Activated T-helper 1 cell treated with anti-CD3 and anti-CD28 coated beads, Interleukin-12 subunit alpha, Interleukin-12 subunit beta, Interleukin-2, Interleukin-4 antibody, amounts not matched to agents 30 ng/mL and 10 ng/mL and 1 ng/mL, durations not matched to agents 14 hours and 24 hours and 36 hours (primary cell): ENCODE results near the gene FARS2. TPM values are rescaled to one million over a fixed set of nuclear protein-coding genes. Genes with fewer than 3 reads are reported as not detected.
"Not testable (repeated sequence)": the region's sequence is repeated elsewhere in the genome, so short reads cannot be mapped to it uniquely, and the experiment has no call there.

Experiments used
- DNase-seq: peaks from one replicate; pipeline ENCODE4 v3.0.0; 2021; ENCODE audit warnings: low spot score
- H3K27ac Mint-ChIP-seq: one replicate; pipeline ENCODE4 v1.8.0; 2021; ENCODE audit warnings: mild to moderate bottlenecking, mixed read lengths
- H3K27me3 Mint-ChIP-seq: one replicate; pipeline ENCODE4 v1.8.0; 2022; ENCODE audit warnings: mild to moderate bottlenecking, moderate library complexity, mixed read lengths; ENCODE audit not compliant: insufficient read depth
- H3K36me3 Mint-ChIP-seq: one replicate; pipeline ENCODE4 v1.8.0; 2021; ENCODE audit warnings: low read depth, mixed read lengths
- H3K4me1 Mint-ChIP-seq: one replicate; pipeline ENCODE4 v1.8.0; 2021; ENCODE audit warnings: low read depth, mixed read lengths
- H3K4me3 Mint-ChIP-seq: one replicate; pipeline ENCODE4 v1.8.0; 2021; ENCODE audit warnings: mild to moderate bottlenecking, moderate library complexity, mixed read lengths
- H3K9me3 Mint-ChIP-seq: one replicate; pipeline ENCODE4 v1.8.0; 2021; ENCODE audit warnings: mixed read lengths
- intact Hi-C: fragments of 100-400 bp; cut with micrococcal nuclease; formaldehyde crosslinking; loops from one replicate; pipeline ENCODE4 v1.15.1; 2024
- total RNA-seq: library from RNA; stranded (reverse); gene quantifications from 2 replicates; pipeline ENCODE4 v1.2.3, GENCODE V29; 2022

FARS2 gene
- total RNA-seq, 1 donor from 2014 or later: 23.8 TPM

DNA sequence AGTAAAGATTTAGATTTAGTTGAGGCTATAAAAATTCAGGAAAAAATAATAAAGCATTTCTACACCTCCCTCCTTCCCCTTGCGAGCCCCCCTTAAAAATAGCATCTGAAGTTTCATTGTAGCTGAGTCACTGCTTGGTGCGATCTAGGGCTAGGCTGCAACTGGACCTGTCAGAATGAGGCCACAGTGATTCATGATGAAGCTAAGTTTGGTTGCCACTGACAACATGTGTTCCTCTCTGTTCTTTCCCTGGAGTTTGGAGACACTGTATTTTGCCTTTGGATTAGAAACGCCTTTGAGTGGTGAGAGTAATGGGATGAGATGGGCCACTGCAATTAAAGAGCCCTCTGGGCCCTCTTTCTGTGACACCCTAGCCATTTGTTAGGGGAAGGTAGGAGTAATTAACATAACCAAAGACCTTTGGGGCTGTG lies 411.3 kb downstream of the FARS2 start:
- H3K9me3 Mint-ChIP-seq: no peaks in the 10 kb centered on the region
- H3K27me3 Mint-ChIP-seq: peaks cover 1% of the 10 kb centered on the region
- H3K36me3 Mint-ChIP-seq: peaks cover 5% of the 10 kb centered on the region
- H3K4me3 Mint-ChIP-seq: no peak overlapping the region
- no peak for DNase-seq
- intact Hi-C loops: no loop called here
- no peak overlapping the region for H3K27ac Mint-ChIP-seq
- H3K4me1 Mint-ChIP-seq: peaks cover 26% of the 10 kb centered on the region

DNA sequence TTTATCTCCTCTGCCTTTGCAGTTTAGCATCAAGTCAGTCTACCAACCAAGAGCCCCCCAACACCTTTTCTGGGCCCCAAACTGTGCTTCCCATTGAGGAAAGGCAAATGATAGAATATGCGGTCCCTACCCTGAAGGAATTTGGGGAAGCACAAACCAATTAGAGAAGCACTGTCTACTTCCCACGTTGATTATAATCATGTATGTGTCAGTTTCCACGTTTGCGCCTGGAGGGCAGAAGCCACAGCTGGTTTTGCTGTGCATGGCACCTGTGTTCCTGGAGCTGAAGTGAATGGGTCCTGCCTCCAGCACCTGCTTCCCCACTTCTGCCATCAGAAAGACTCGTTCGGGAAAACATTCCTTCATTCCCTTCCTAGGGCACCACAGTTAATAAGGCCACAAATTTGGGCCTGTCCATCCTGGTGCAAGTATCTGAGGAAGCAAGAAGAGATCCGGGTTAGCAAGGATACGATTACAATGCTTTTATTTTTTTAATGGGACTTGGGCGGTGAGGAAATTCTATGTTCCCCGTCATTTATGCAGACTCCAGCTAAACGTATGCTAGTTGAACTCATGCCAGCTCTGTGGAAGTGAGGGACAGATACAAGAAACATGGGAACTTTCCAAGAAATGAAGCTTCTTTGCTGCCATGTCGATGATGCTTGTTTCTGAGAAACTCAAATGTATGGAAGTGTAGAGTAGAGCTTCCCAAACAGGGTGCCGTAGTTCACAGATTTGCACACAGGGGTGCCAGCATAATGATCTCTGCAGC lies 411.9 kb downstream of the FARS2 start:
- Mint-ChIP-seq H3K27ac (no peak overlapping the region), H3K27me3 (peaks cover 1% of the 10 kb centered on the region), H3K9me3 (no peaks in the 10 kb centered on the region), H3K4me3 (no peak overlapping the region), H3K4me1 (peaks cover 21% of the 10 kb centered on the region), H3K36me3 (peaks cover 5% of the 10 kb centered on the region)
- DNase-seq: no peak
- intact Hi-C loops: no loop called here

DNA sequence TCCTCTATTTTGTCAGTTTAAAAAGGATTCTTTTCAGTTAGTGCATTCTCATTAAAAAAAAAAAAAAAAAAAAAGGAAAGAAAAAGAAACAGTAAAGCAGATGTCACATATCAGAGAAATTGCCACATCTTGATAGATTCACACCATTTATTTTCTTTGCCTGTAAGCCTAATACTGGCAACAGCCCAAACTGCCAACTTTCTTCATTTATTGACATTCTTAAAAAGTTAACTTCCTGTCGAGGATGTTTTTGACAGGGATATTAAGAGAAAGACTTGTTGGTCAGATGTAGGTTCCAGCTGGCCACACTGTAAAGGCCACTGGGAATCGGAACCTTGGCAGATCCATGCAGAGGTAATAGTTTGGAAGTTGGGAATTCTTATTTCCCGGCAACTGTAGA lies 412.8 kb downstream of the FARS2 start:
- no peak overlapping the region for H3K27ac Mint-ChIP-seq
- intact Hi-C loops: no loop called here
- H3K36me3 Mint-ChIP-seq: peaks cover 5% of the 10 kb centered on the region
- peaks cover 22% of the 10 kb centered on the region for H3K4me1 Mint-ChIP-seq
- H3K4me3 Mint-ChIP-seq: no peak overlapping the region
- peaks cover 1% of the 10 kb centered on the region for H3K27me3 Mint-ChIP-seq
- no peaks in the 10 kb centered on the region for H3K9me3 Mint-ChIP-seq
- DNase-seq: no peak

DNA sequence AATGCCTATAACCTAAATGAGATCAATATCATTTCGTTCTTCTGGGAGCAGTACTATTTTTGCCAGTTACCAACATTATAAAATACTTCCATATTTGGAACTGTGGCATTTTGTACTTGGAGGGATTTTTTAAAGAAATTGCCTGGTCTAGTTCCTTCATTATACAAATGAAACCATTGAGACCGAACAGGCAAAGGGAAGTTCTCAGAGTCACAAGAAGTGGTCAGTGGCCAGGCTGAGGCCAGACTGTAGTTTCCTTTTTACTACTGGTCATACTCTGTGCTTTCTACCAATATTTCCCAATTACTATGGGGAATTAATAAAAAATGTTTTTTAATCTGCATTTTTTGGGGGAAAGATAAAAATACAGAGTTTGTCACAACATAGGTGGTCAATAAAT lies 413.4 kb downstream of the FARS2 start:
- peaks cover 27% of the 10 kb centered on the region for H3K4me1 Mint-ChIP-seq
- no peak for DNase-seq
- no peak overlapping the region for H3K27ac Mint-ChIP-seq
- intact Hi-C loops: no loop called here
- no peaks in the 10 kb centered on the region for H3K9me3 Mint-ChIP-seq
- H3K36me3 Mint-ChIP-seq: peaks cover 5% of the 10 kb centered on the region
- no peak overlapping the region for H3K4me3 Mint-ChIP-seq
- H3K27me3 Mint-ChIP-seq: no peaks in the 10 kb centered on the region

DNA sequence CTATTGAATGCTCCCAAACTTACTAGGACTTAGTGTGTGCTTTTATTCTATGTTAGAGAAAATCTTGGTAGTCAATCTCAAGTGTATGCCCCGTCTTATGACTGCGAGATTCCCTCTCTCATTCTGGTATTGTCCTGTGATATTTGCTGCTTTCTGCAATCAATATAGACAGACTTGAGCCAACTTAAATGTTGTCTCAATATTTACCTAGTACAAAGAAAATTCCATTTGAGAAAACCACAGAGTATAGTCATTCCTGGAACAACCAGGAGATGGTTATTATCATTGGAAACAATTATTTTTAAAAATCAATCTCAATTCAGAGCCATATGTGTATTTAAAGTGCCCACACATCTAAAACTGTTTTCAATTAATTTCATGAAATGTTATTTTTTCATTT lies 415.4 kb downstream of the FARS2 start:
- intact Hi-C loops: no loop called here
- H3K4me3 Mint-ChIP-seq: no peak overlapping the region
- no peak overlapping the region for H3K27ac Mint-ChIP-seq
- H3K36me3 Mint-ChIP-seq: peaks cover 5% of the 10 kb centered on the region
- H3K9me3 Mint-ChIP-seq: no peaks in the 10 kb centered on the region
- H3K27me3 Mint-ChIP-seq: no peaks in the 10 kb centered on the region
- no peak for DNase-seq
- H3K4me1 Mint-ChIP-seq: peaks cover 26% of the 10 kb centered on the region

DNA sequence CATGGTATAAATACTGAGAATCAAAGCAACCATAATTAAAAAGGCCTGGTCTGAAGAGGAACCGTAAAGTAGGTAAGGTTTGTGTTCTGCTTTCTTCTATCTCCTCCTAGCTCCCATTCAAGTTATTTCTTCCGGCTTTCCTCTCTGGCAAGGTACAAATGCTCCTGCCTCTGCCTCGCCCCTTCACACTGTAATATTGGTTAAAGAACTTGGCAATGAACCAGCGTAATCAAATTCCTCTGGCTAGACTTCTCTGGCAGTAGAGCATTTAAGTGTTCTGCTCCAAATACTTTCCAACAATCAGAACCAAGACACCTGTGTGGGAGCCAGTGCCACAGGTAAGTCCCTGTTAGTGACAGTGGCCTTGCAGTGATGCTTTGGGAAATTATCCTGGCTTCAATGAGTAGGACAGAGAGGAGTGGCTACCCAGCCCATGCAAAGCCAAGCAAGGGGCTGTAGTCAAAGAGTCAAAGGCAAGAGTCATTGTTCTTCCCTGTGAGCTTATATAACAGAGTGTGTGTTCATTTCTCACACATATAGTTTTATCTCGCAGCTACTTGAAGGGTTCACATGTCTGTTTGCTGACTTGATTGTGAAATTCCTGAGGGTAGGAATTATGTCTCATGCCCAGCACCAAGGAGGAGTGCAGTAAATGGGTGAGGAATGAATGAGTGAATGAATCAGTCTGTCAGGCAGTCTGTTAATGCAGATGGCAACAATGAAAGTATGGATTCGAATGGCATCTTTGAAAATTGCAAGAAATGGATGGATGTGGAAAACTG lies 416.1 kb downstream of the FARS2 start:
- H3K27me3 Mint-ChIP-seq: no peaks in the 10 kb centered on the region
- H3K36me3 Mint-ChIP-seq: peaks cover 3% of the 10 kb centered on the region
- no peak overlapping the region for H3K4me3 Mint-ChIP-seq
- H3K4me1 Mint-ChIP-seq: peaks cover 24% of the 10 kb centered on the region
- no peak for DNase-seq
- H3K27ac Mint-ChIP-seq: no peak overlapping the region
- H3K9me3 Mint-ChIP-seq: no peaks in the 10 kb centered on the region
- intact Hi-C loops: no loop called here

DNA sequence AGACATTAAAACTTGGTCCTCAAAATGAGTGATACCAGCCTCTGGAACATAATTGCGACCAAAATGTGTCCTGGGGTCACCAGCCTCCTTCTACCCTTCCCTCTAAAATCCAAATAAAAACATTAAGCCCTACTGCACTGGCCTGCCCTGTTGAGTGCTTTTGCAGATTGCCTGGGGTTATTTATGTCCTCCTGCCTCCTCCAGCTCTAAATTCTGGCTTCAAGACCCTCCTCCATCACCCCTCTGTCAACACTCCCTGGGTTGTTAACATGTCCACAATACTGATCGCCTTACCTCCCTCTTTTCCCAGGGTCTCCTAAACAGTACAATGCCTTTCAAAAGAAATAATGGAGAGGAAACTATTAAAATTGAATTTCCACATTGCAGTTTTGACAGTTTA lies 418.0 kb downstream of the FARS2 start:
- H3K27ac Mint-ChIP-seq: no peak overlapping the region
- peaks cover 4% of the 10 kb centered on the region for H3K9me3 Mint-ChIP-seq
- intact Hi-C loops: no loop called here
- peaks cover 20% of the 10 kb centered on the region for H3K4me1 Mint-ChIP-seq
- DNase-seq: no peak
- no peaks in the 10 kb centered on the region for H3K27me3 Mint-ChIP-seq
- peaks cover 3% of the 10 kb centered on the region for H3K36me3 Mint-ChIP-seq
- no peak overlapping the region for H3K4me3 Mint-ChIP-seq

DNA sequence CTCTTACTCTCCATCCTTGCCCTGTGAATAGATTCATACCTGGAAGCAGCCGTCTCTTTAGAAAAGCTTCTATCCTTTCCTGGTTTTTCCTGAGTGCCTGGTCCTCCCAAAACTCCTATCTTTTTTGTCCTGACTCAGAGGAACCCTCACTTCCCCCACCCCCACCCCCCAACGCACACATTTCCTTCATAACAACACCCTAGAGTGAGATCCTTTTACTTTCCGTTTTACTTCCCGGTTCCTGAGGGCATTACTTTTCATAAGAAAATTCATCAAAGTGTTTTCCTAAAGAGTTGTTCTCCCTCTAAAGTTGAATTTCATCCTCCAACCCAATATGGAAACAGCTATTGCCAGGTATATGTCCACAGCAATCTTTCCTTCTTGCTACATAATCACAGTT lies 418.4 kb downstream of the FARS2 start:
- intact Hi-C loops: no loop called here

DNA sequence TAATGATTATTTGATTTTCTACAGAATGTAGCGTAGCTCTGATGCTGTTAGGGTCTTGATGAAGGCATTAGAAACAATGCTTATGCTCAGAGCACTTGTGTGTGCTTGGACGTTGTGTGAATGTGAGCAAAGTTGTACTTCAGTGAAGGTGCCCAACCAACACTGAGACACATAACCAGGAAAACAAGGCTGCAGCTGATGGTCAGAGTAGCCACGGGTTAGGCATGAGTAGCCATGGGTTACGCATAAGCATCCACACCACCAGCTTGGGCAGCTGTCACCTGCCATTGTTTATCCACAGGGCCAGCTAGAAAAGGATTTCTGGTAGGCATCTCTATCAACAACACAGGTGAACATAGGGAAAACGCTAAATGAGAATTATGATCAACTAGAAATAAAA lies 418.8 kb downstream of the FARS2 start:
- H3K4me1 Mint-ChIP-seq: peaks cover 20% of the 10 kb centered on the region
- H3K4me3 Mint-ChIP-seq: no peak overlapping the region
- intact Hi-C loops: no loop called here
- no peaks in the 10 kb centered on the region for H3K27me3 Mint-ChIP-seq
- peaks cover 3% of the 10 kb centered on the region for H3K36me3 Mint-ChIP-seq
- no peak overlapping the region for H3K27ac Mint-ChIP-seq
- no peak for DNase-seq
- H3K9me3 Mint-ChIP-seq: peaks cover 7% of the 10 kb centered on the region

More for the DNA sequence above, 418.4 kb downstream of the FARS2 start:
- Mint-ChIP-seq H3K27ac (no peak overlapping the region), H3K36me3 (peaks cover 3% of the 10 kb centered on the region), H3K9me3 (peaks cover 6% of the 10 kb centered on the region), H3K4me3 (no peak overlapping the region), H3K27me3 (no peaks in the 10 kb centered on the region), H3K4me1 (peaks cover 20% of the 10 kb centered on the region)
- no peak for DNase-seq

DNA sequence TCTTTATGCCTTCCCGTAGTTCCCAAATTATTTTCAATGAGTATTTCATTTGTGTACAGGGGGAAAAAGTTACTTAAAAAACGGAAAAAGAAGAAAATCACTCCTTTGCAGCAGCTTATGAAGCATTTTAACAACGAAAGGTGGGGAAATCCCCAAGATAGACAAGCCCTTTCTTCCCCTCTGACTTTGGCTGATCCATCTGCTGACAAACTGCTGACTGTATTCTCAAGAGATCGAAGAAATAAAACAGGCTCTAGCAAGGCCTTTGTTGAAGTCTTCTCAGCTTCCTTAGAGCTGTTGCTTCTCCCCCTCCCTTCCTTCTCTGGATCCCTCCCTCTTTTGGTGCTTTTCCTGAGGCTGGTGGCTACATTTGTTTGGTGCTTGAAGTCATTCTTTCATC lies 420.2 kb downstream of the FARS2 start:
- Mint-ChIP-seq H3K9me3 (peaks cover 7% of the 10 kb centered on the region), H3K4me3 (no peak overlapping the region), H3K27ac (no peak overlapping the region), H3K4me1 (peaks cover 20% of the 10 kb centered on the region), H3K27me3 (no peaks in the 10 kb centered on the region), H3K36me3 (peaks cover 6% of the 10 kb centered on the region)
- DNase-seq: no peak
- intact Hi-C loops: no loop called here

DNA sequence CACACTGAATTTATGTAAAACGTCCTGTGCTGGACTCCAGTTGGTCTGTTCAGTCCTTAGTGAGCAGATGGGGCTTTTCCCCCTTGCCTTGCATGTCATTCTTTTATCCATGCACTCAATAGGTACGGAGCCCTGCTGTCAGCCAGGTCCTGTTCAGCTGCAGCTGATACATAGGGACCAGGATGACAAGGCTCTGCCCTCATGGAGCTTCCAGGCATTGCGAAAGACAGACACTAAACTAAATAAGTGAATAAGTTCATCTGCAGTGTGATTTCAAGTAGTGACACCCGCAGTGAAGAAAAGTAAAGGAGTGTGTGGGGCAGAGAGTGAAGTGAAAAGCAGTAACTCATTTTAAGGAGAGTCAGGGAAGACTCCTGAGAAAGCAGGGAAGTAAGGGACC lies 421.2 kb downstream of the FARS2 start:
- intact Hi-C loops: no loop called here
- no peak for DNase-seq
- Mint-ChIP-seq H3K4me1 (peaks cover 20% of the 10 kb centered on the region), H3K4me3 (no peak overlapping the region), H3K27me3 (no peaks in the 10 kb centered on the region), H3K36me3 (peaks cover 6% of the 10 kb centered on the region), H3K9me3 (peaks cover 7% of the 10 kb centered on the region), H3K27ac (no peak overlapping the region)

DNA sequence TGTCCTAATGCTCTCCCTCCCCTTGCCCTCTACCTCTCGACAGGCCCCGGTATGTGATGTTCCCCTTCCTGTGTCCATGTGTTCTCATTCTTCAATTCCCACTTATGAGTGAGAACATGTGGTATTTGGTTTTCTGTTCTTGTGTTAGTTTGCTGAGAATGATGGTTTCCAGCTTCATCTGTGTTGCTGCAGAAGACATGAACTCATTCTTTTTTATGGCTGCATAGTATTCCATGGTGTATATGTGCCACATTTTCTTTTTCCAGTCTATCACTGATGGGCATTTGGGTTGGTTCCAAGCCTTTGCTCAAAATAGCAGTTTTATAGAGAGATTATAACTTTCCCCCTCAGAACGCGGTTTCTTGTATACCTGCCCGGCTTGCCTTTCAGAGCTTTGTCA lies 422.4 kb downstream of the FARS2 start:
- H3K4me3 Mint-ChIP-seq, H3K36me3 Mint-ChIP-seq, H3K9me3 Mint-ChIP-seq, H3K27ac Mint-ChIP-seq, DNase-seq, H3K27me3 Mint-ChIP-seq, intact Hi-C loops: not testable (repeated sequence)
- H3K4me1 Mint-ChIP-seq: peaks cover 20% of the 10 kb centered on the region

DNA sequence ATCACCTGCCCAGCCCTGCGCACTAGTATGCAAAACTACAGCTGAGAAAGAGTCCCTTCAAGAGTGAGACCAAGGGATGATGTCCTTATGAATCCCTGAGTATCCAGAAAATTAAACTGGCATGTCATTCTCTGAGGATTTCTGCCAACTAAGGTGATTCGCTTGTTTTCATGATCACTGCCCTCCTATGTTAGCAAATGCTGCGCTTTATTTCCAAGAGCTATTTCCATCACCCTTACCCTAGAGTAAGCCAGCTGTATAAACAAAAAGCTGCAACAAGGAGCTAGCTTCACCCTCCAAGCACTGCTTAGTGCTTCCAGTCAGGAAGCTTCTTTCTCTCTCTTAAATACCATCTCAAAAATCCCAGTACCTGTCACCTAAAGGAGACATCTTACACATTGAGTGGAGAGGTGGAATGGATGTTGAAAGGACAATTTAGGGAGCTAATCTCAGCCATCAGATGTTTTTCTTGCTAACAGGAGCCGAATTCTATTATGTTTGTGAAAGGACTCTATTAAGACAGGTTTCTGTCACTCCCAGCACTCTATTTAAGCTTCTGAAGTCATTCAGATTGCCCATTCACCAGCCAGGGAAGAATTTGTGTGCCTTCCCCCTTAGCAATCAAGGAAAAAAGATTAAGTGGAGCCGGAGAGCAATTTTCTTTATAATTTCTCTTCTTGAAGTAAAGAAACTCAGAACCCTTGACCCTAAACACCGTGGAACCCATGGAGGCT lies 423.2 kb downstream of the FARS2 start:
- no peak overlapping the region for H3K4me3 Mint-ChIP-seq
- no peak for DNase-seq
- peaks cover 7% of the 10 kb centered on the region for H3K9me3 Mint-ChIP-seq
- peaks cover 16% of the 10 kb centered on the region for H3K4me1 Mint-ChIP-seq
- peaks cover 2% of the 10 kb centered on the region for H3K27me3 Mint-ChIP-seq
- no peak overlapping the region for H3K27ac Mint-ChIP-seq
- intact Hi-C loops: no loop called here
- peaks cover 7% of the 10 kb centered on the region for H3K36me3 Mint-ChIP-seq
